Measurements from ENCODE around the gene STAP1. TPM values are rescaled to one million over a fixed set of nuclear protein-coding genes. Genes with fewer than 3 reads are reported as not detected.
A peak's percentile ranks its signal among the peaks of the same experiment; 100 is the strongest.

STAP1 gene
- total RNA-seq, 1 donor from 2014 or later: 3.5 TPM

DNA sequence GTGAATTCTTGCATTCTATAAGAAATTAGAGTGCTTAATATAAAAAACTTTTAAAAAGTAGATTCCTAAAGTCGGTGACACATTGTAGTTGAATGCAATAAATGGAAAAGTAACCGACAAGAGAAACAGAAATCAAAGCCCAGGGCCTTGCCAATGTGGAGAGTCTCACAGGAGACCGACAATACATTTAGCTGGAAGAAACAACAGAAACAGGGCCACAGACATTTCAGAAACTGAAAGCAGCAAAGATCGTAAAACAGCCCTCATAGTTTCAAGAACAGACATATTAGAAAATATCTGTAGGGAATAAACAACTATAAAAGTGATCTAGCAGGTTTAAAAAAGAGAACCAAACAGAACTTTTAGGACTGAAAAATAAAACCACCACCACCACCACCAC is 49.5 kb downstream of the STAP1 start:
- peaks cover 8% of the 10 kb centered on the region for H3K36me3 Mint-ChIP-seq (ENCODE audit: low read depth, unreplicated experiment)
- DNase-seq (ENCODE audit: low spot score): no peak
- TF ChIP-seq, protein P1, sequence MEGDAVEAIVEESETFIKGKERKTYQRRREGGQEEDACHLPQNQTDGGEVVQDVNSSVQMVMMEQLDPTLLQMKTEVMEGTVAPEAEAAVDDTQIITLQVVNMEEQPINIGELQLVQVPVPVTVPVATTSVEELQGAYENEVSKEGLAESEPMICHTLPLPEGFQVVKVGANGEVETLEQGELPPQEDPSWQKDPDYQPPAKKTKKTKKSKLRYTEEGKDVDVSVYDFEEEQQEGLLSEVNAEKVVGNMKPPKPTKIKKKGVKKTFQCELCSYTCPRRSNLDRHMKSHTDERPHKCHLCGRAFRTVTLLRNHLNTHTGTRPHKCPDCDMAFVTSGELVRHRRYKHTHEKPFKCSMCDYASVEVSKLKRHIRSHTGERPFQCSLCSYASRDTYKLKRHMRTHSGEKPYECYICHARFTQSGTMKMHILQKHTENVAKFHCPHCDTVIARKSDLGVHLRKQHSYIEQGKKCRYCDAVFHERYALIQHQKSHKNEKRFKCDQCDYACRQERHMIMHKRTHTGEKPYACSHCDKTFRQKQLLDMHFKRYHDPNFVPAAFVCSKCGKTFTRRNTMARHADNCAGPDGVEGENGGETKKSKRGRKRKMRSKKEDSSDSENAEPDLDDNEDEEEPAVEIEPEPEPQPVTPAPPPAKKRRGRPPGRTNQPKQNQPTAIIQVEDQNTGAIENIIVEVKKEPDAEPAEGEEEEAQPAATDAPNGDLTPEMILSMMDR (IDR thresholded peaks at IDR 0.05; ENCODE audit: unreplicated experiment): no peak
- H3K27ac Mint-ChIP-seq (ENCODE audit: unreplicated experiment): no peak overlapping the region
- no peak overlapping the region for H3K4me3 Mint-ChIP-seq (ENCODE audit: unreplicated experiment)
- peaks cover 2% of the 10 kb centered on the region for H3K27me3 Mint-ChIP-seq (ENCODE audit: unreplicated experiment)
- H3K4me1 Mint-ChIP-seq (ENCODE audit: unreplicated experiment): no peaks in the 10 kb centered on the region
- no peaks in the 10 kb centered on the region for H3K9me3 Mint-ChIP-seq (ENCODE audit: unreplicated experiment)

- TF ChIP-seq, protein P1 (IDR thresholded peaks at IDR 0.05; ENCODE audit: unreplicated experiment): no peak
- H3K9me3 Mint-ChIP-seq (ENCODE audit: unreplicated experiment): no peaks in the 10 kb centered on the region
- H3K27me3 Mint-ChIP-seq (ENCODE audit: unreplicated experiment): peaks cover 1% of the 10 kb centered on the region
- H3K27ac Mint-ChIP-seq (ENCODE audit: unreplicated experiment): no peak overlapping the region
- H3K4me3 Mint-ChIP-seq (ENCODE audit: unreplicated experiment): no peak overlapping the region
- peaks cover 3% of the 10 kb centered on the region for H3K4me1 Mint-ChIP-seq (ENCODE audit: unreplicated experiment)
- peaks cover 30% of the 10 kb centered on the region for H3K36me3 Mint-ChIP-seq (ENCODE audit: low read depth, unreplicated experiment)
- DNase-seq (ENCODE audit: low spot score): no peak
These were observed 55.7 kb downstream of the STAP1 start for GRCh38 chr4:67614186-67614585.

- DNase-seq (ENCODE audit: low spot score): no peak
- Mint-ChIP-seq H3K36me3 (ENCODE audit: low read depth, unreplicated experiment) (peaks cover 35% of the 10 kb centered on the region), H3K4me1 (ENCODE audit: unreplicated experiment) (peaks cover 3% of the 10 kb centered on the region), H3K27me3 (ENCODE audit: unreplicated experiment) (peaks cover 1% of the 10 kb centered on the region), H3K9me3 (ENCODE audit: unreplicated experiment) (no peaks in the 10 kb centered on the region), H3K4me3 (ENCODE audit: unreplicated experiment) (peak overlapping the region; percentile 68), H3K27ac (ENCODE audit: unreplicated experiment) (no peak overlapping the region)
- TF ChIP-seq, protein P1 (IDR thresholded peaks at IDR 0.05; ENCODE audit: unreplicated experiment): no peak
These were observed 56.6 kb downstream of the STAP1 start for GRCh38 chr4:67615119-67615518.

DNA sequence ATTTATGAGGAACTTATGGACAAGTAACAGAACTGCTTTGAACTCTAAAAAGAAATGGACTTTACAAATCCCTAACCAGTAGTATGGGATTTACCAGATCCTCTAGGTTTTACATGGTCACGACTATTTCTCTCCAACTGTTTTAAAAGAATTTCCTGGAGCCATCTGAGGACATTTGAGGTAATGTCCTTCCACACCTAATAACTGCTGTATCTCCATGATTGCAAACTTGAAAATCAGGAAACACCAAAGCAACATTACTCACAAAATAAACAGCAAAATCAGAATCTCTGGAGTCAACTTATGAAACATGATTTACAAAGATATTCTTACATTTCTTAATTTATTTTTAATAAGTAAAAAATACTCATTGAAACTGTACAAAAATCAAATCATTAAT is 58.0 kb downstream of the STAP1 start:
- no peak for DNase-seq (ENCODE audit: low spot score)
- no peak overlapping the region for H3K4me3 Mint-ChIP-seq (ENCODE audit: unreplicated experiment)
- H3K27me3 Mint-ChIP-seq (ENCODE audit: unreplicated experiment): peaks cover 1% of the 10 kb centered on the region
- H3K4me1 Mint-ChIP-seq (ENCODE audit: unreplicated experiment): peaks cover 3% of the 10 kb centered on the region
- no peaks in the 10 kb centered on the region for H3K9me3 Mint-ChIP-seq (ENCODE audit: unreplicated experiment)
- TF ChIP-seq, protein P1 (IDR thresholded peaks at IDR 0.05; ENCODE audit: unreplicated experiment): no peak
- no peak overlapping the region for H3K27ac Mint-ChIP-seq (ENCODE audit: unreplicated experiment)
- H3K36me3 Mint-ChIP-seq (ENCODE audit: low read depth, unreplicated experiment): peaks cover 37% of the 10 kb centered on the region

GRCh38 chr4:67624939-67625338 is 66.4 kb downstream of the STAP1 start:
- Mint-ChIP-seq H3K27me3 (ENCODE audit: unreplicated experiment) (no peaks in the 10 kb centered on the region), H3K27ac (ENCODE audit: unreplicated experiment) (no peak overlapping the region), H3K4me1 (ENCODE audit: unreplicated experiment) (no peaks in the 10 kb centered on the region), H3K4me3 (ENCODE audit: unreplicated experiment) (no peak overlapping the region), H3K36me3 (ENCODE audit: low read depth, unreplicated experiment) (peaks cover 22% of the 10 kb centered on the region), H3K9me3 (ENCODE audit: unreplicated experiment) (no peaks in the 10 kb centered on the region)
- TF ChIP-seq, protein P1 (IDR thresholded peaks at IDR 0.05; ENCODE audit: unreplicated experiment): no peak
- DNase-seq (ENCODE audit: low spot score): no peak
